Fibroblast of the aortic adventitia (primary cell): ENCODE data around the gene MAPK8IP2. TPM values are rescaled to one million over a fixed set of nuclear protein-coding genes. Genes with fewer than 3 reads are reported as not detected.
"Not testable (repeated sequence)": the region's sequence is repeated elsewhere in the genome, so short reads cannot be mapped to it uniquely, and the experiment has no call there.

Experiments
- DNase-seq: peaks from one replicate; pipeline ENCODE4 v3.0.0-alpha.2; 2010; ENCODE audit warnings: low read depth
- H3K4me3 ChIP-seq: 2 replicates; pipeline ENCODE4 v1.5.1; 2011; ENCODE audit warnings: low read depth, mild to moderate bottlenecking, control low read depth, low read length, moderate library complexity
- CTCF ChIP-seq: IDR thresholded peaks from 2 replicates; pipeline ENCODE4 v1.5.1; 2011; ENCODE audit warnings: mild to moderate bottlenecking, low read length, control low read depth, inconsistent platforms; ENCODE audit not compliant: insufficient read depth
- total RNA-seq: library from RNA; depleted of rRNA; stranded (reverse); fragments of >200 nt; gene quantifications from 2 replicates; pipeline ENCODE4 v1.2.3, GENCODE V29; 2012; ENCODE audit warnings: low replicate concordance

MAPK8IP2 gene
- total RNA-seq, 1 donor, result 0.27 TPM

GRCh38 chr22:50657925-50658324, 57.3 kb downstream of the MAPK8IP2 start:
- no peak for TF ChIP-seq CTCF

GRCh38 chr22:50659711-50660110, 59.1 kb downstream of the MAPK8IP2 start:
- not testable (repeated sequence) for DNase-seq, H3K4me3 ChIP-seq

More at GRCh38 chr22:50657925-50658324, 57.3 kb downstream of the MAPK8IP2 start:
- no peak overlapping the region for H3K4me3 ChIP-seq
- no peak for DNase-seq

- H3K4me3 ChIP-seq, result no peak overlapping the region
- DNase-seq, result no peak
- no peak for TF ChIP-seq CTCF
These were observed 59.7 kb downstream of the MAPK8IP2 start for GRCh38 chr22:50660306-50660705.

Other genes with a start within 250 kb of the MAPK8IP2 start
- 70.9 and 76.1 TPM in 2 replicates for gene SBF1, start 125.8 kb upstream of the MAPK8IP2 start, total RNA-seq
- gene ADM2, start 119.2 kb upstream of the MAPK8IP2 start, total RNA-seq, result 2.5 and 8.0 TPM in 2 replicates
- not detected in 2 replicates for gene MIOX, start 113.9 kb upstream of the MAPK8IP2 start, total RNA-seq
- 21.4 and 50.6 TPM in 2 replicates for gene LMF2, start 93.1 kb upstream of the MAPK8IP2 start, total RNA-seq
- gene NCAPH2, start 92.6 kb upstream of the MAPK8IP2 start, total RNA-seq, result 30.9 and 49.1 TPM in 2 replicates
- 0.49 and 3.4 TPM in 2 replicates for gene SCO2, start 75.2 kb upstream of the MAPK8IP2 start, total RNA-seq
- gene TYMP, start 70.8 kb upstream of the MAPK8IP2 start, total RNA-seq, result 22.7 and 23.7 TPM in 2 replicates
- 1.1 and 2.4 TPM in 2 replicates for gene KLHDC7B, start 54.9 kb upstream of the MAPK8IP2 start, total RNA-seq
- gene SYCE3, start 37.9 kb upstream of the MAPK8IP2 start, total RNA-seq, result not detected in 2 replicates
- 1.1 TPM in 1 of 2 replicates, not detected in the other for gene CPT1B, start 22.4 kb upstream of the MAPK8IP2 start, total RNA-seq
- gene CHKB, start 17.9 kb upstream of the MAPK8IP2 start, total RNA-seq, result 20.2 and 27.5 TPM in 2 replicates
- gene ARSA, start 27.4 kb downstream of the MAPK8IP2 start, total RNA-seq, result 21.9 and 30.3 TPM in 2 replicates
- gene SHANK3, start 72.0 kb downstream of the MAPK8IP2 start, total RNA-seq, result 0.90 and 0.98 TPM in 2 replicates
- gene ACR, start 137.4 kb downstream of the MAPK8IP2 start, total RNA-seq, result not detected in 2 replicates
- gene RABL2B, start 182.8 kb downstream of the MAPK8IP2 start, total RNA-seq, result 7.7 and 18.0 TPM in 2 replicates